Measurements from ENCODE around the gene CDYL2.

- no peak for TF ChIP-seq CTCF (IDR thresholded peaks at IDR 0.05)
- TF ChIP-seq EP300 (IDR thresholded peaks at IDR 0.05), result no peak
- no peak for TF ChIP-seq POLR2A (IDR thresholded peaks at IDR 0.05)
Measured at GRCh38 chr16:80790751-80791150, 13.6 kb downstream of the CDYL2 start.
